WTC11 (cell line): ENCODE measurements around the gene ATP5MC2.

Source experiments
- CREB1 ChIP-seq: sonication (generic); formaldehyde crosslinking; IDR thresholded peaks from 2 replicates; pipeline ENCODE4 v1.8.0; 2023; ENCODE audit warnings: mild to moderate bottlenecking, missing genetic modification reagents
- CTCF ChIP-seq: fragments of 200-600 bp; IDR thresholded peaks from 2 replicates; pipeline ENCODE4 v1.8.0; 2022; ENCODE audit warnings: antibody characterized with exemption
- ELF4 ChIP-seq: sonication (generic); formaldehyde crosslinking; IDR thresholded peaks from 2 replicates; pipeline ENCODE4 v1.8.1; 2022; ENCODE audit warnings: low read depth, mild to moderate bottlenecking, moderate library complexity, missing genetic modification reagents
- FOXJ3 ChIP-seq: sonication (generic); formaldehyde crosslinking; IDR thresholded peaks from 2 replicates; pipeline ENCODE4 v1.9.0; 2021; ENCODE audit warnings: missing genetic modification reagents, mild to moderate bottlenecking, borderline replicate concordance
- FOXP1 ChIP-seq: sonication (generic); formaldehyde crosslinking; IDR thresholded peaks from 2 replicates; pipeline ENCODE4 v1.8.0; 2022; ENCODE audit warnings: missing genetic modification reagents, mild to moderate bottlenecking, moderate library complexity, borderline replicate concordance
- JUN ChIP-seq: sonication (generic); formaldehyde crosslinking; IDR thresholded peaks from 2 replicates; pipeline ENCODE4 v1.8.0; 2023; ENCODE audit warnings: mild to moderate bottlenecking, missing genetic modification reagents
- MAX ChIP-seq: sonication (generic); formaldehyde crosslinking; IDR thresholded peaks from 2 replicates; pipeline ENCODE4 v1.8.0; 2022; ENCODE audit warnings: mild to moderate bottlenecking, missing genetic modification reagents
- PRDM15 ChIP-seq: sonication (generic); formaldehyde crosslinking; IDR thresholded peaks from 2 replicates; pipeline ENCODE4 v1.8.0; 2022; ENCODE audit warnings: missing genetic modification reagents
- SP1 ChIP-seq: sonication (generic); formaldehyde crosslinking; conservative IDR thresholded peaks from 2 replicates; pipeline ENCODE4 v1.8.1; 2022; ENCODE audit warnings: missing genetic modification reagents
- ZNF416 ChIP-seq: fragments of 250-450 bp; sonication (Bioruptor Pico); IDR thresholded peaks from 2 replicates; pipeline ENCODE4 v1.9.0; 2021; ENCODE audit warnings: mild to moderate bottlenecking, inconsistent platforms
- TF ChIP-seq, protein P1 (sequence below): sonication (generic); formaldehyde crosslinking; IDR thresholded peaks from 2 replicates; pipeline ENCODE4 v1.8.1; 2022; ENCODE audit warnings: low read depth, missing genetic modification reagents, borderline replicate concordance
- TF ChIP-seq, protein P2 (sequence below): sonication (generic); formaldehyde crosslinking; IDR thresholded peaks from 2 replicates; pipeline ENCODE4 v1.8.1; 2023; ENCODE audit warnings: mild to moderate bottlenecking, missing genetic modification reagents, moderate library complexity

GRCh38 chr12:53667080-53667479 is 8.8 kb downstream of the ATP5MC2 start:
- TF ChIP-seq SP1 (CRISPR knock-in tag) (no peak), CTCF (no peak), CREB1 (CRISPR knock-in tag) (no peak), FOXJ3 (CRISPR knock-in tag) (no peak), PRDM15 (CRISPR knock-in tag) (no peak), ELF4 (CRISPR knock-in tag) (no peak), ZNF416 (CRISPR knock-in tag) (no peak), MAX (CRISPR knock-in tag) (no peak), JUN (no peak), FOXP1 (CRISPR knock-in tag) (no peak)
- TF ChIP-seq, protein P1, sequence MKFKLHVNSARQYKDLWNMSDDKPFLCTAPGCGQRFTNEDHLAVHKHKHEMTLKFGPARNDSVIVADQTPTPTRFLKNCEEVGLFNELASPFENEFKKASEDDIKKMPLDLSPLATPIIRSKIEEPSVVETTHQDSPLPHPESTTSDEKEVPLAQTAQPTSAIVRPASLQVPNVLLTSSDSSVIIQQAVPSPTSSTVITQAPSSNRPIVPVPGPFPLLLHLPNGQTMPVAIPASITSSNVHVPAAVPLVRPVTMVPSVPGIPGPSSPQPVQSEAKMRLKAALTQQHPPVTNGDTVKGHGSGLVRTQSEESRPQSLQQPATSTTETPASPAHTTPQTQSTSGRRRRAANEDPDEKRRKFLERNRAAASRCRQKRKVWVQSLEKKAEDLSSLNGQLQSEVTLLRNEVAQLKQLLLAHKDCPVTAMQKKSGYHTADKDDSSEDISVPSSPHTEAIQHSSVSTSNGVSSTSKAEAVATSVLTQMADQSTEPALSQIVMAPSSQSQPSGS = no peak
- TF ChIP-seq, protein P2, sequence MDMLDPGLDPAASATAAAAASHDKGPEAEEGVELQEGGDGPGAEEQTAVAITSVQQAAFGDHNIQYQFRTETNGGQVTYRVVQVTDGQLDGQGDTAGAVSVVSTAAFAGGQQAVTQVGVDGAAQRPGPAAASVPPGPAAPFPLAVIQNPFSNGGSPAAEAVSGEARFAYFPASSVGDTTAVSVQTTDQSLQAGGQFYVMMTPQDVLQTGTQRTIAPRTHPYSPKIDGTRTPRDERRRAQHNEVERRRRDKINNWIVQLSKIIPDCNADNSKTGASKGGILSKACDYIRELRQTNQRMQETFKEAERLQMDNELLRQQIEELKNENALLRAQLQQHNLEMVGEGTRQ (CRISPR knock-in tag) = no peak
